HT-29 (cell line): ENCODE measurements around the gene PGRMC1. TPM values are rescaled to one million over a fixed set of nuclear protein-coding genes. Genes with fewer than 3 reads are reported as not detected.
A peak's percentile ranks its signal among the peaks of the same experiment; 100 is the strongest.
"Not testable (repeated sequence)": the region's sequence is repeated elsewhere in the genome, so short reads cannot be mapped to it uniquely, and the experiment has no call there.

ENCODE experiments used
- DNase-seq: peaks from one replicate; pipeline ENCODE4 v3.0.0-alpha.2; 2015; ENCODE audit warnings: low spot score
- total RNA-seq: library from RNA; depleted of rRNA; stranded (reverse); fragments of >200 nt; shearing (Covaris generic); gene quantifications from 2 replicates; pipeline ENCODE4 v1.2.3, GENCODE V29; 2014

PGRMC1 gene
- total RNA-seq, 1 experiment from 2014 or later, result 169 TPM

- no peak for DNase-seq
Measured at GRCh38 chrX:119235051-119235511, 1.0 kb upstream of the PGRMC1 start.

DNA sequence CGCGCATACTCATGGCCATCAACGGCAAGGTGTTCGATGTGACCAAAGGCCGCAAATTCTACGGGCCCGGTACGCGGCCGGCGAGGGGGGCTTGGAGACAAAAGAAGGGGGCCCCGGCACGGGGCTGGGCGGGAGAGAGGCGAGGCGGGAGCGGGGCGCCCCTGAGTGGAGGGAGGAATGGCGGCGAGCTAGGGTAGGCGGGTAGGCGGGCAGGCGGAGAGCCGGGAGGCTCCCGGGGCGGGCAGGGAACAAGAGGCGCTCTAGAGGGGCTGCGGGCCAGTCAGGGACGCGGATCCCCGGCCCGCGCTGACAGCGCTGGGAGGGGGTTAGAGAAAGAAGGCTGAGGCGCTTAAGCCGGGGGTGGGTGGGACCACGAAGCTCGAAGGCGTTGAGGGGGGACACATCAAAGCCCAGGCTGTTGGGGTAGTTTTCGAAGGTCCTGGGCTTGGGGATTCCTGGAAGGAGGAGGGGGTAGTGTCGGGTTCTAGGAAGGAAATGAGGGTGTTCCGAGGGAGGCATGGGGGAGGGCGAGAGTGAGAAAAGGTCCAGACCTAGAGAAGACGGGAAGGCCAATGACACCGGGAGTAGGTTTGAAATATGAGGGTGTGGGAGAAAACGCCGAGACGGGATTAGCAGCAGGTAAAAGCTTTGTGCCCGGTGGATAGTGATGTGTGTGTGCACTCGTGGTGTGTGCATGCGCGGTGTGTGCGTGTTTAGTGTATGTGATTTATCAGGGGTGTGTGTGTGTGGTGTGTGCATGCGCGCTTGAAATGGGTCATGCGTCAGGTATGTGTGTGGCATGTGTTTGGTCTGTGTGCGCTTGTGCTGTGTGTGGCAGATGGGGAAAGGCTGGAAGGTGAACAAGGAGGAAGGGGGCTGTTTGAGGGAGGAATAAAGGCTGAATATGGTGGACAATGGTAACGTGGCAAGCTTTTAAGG is 807 bp downstream of the PGRMC1 start:
- peak; percentile 39 for DNase-seq

- no peak for DNase-seq
Measured at GRCh38 chrX:119237562-119237942, 1.5 kb downstream of the PGRMC1 start.

- DNase-seq, result no peak
Measured at GRCh38 chrX:119238557-119238956, 2.5 kb downstream of the PGRMC1 start.

DNA sequence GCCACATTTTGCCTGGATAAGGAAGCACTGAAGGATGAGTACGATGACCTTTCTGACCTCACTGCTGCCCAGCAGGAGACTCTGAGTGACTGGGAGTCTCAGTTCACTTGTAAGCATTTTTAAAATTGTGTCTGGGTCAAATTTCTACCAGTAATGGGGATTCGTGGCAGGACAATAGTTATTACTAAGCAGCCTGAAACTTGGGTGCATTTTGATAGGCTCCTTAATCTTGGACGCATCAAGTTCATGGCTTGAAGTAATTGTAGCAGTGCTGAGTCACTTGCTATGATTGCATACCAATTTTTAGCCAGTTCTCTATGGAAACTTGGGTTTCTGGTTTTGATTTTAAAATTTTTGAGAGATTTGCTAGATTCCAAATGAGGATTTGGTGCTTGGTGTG is 4.3 kb downstream of the PGRMC1 start:
- no peak for DNase-seq

GRCh38 chrX:119247702-119248101 is 11.6 kb downstream of the PGRMC1 start:
- DNase-seq, result no peak

- DNase-seq, result no peak
Measured at GRCh38 chrX:119249891-119250290, 13.8 kb downstream of the PGRMC1 start.

DNA sequence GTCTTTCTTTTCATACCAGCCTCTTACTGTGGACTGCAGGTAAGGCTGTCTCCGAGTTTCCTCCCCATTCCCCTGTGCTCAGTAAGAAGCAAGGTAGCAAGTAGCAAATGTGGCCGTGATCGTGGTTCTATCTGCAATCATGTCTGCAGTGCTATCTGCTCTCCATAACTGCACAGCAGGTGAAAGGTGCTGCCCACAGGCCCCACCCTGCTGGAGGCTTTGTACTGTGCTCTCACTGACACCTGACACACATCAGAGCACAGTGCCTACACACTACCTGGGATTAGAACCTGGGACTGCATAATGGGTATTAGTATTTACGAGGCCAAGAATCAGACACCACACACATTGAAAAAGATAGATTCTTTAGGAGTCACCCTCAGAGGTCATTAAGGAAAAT is 15.3 kb downstream of the PGRMC1 start:
- DNase-seq, result peak; percentile 45

DNA sequence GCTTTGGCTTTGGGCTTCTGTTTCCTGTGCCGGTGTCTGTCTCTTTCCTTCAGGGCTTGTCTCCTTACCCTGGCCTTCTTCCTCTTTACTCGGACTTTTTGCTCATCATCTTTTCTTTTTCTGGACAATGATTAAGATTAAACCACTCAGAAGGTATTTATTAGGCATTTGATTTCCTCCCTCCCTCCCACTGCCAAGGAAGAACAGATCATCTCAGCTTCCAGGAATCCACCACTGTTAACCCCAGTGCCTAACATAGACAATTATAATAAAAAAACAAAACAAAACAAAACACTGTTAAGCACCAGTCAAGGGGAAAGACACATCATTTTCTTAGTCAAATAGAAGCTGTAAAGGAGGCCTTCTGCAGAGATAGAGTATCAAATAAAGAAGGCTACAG is 16.6 kb downstream of the PGRMC1 start:
- no peak for DNase-seq

DNA sequence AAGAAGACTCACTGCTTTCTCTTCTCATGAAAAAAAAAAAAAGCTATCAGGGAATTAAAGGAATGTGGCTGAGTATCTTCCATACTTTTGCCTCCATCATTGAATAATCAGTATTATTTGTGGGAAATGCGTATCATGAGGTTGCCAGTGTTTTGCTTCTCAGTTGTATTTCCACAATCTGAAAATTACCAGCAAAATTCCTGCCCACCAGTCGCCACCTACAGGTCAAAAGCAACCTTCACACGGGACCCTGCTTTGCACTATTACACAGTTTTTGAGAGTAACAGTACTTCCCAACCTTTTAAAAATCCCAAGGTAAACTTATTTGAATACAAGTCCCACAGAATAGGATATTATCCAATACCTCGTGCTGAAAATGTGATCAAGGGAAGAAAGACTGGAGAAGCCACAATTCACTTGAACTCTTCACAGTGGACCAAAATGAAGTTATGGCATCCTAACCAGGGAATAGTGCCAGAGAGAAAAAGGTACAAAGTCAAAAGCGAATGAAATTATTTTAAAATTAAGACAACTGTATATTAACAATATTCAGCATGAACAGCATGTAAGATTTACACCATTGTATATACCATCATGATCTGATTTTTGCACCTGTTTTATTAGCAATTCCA is 30.4 kb downstream of the PGRMC1 start:
- DNase-seq, result peak; percentile 39

- not testable (repeated sequence) for DNase-seq
Measured at GRCh38 chrX:119267115-119267514, 31.0 kb downstream of the PGRMC1 start.

DNA sequence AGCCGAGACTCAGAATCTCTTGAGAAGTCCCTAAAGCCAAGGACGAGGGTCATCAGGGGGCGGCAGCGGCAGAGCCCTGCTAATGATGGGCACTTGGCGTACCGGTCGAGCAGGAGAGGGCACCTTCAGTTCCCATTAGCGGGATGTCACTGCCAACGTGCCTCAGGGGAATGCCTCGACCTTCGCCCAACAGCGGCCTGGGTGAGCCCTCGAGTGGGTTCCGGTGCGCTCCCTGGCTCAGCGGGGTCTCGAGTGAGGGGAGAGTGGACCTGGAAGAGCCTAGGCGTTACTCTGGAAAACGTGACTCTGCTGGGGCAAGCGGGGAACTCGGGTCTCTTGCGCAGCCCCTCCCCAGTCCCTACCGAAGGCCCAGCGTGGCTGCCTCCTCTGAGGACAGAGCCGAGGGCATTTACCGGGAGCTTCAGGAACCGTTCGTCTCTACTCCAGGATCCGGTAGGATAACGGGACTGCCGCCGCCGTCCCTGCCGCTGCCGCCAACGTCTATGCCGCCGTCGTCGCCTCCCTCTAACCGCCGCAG is 36.9 kb downstream of the PGRMC1 start:
- no peak for DNase-seq

- no peak for DNase-seq
Measured at GRCh38 chrX:119273420-119274192, 37.5 kb downstream of the PGRMC1 start.

- not testable (repeated sequence) for DNase-seq
Measured at GRCh38 chrX:119282347-119282746, 46.3 kb downstream of the PGRMC1 start.

DNA sequence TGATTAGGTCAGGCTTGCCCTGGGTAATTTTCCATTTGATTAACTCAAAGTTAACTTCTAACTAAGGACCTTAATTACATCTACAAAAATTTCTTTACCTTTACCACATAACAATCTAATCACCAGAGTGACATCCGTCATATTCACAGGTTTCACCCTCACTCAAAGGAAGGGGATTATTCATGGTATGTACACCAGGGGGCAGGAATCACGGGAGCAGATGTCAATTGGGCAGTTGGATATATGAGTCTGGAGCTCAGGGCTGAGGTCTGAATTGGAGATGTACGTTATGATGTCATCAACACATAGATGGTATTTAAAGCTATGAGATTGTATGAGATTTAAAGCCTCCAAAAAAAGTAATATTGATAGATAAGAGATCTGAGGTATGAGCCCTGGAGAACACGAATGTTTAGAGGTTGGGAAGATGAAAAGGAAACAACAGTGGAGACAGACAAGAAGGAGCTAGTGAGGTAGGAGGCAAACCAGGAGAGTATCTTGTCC is 52.9 kb downstream of the PGRMC1 start:
- no peak for DNase-seq

GRCh38 chrX:119290476-119290875 is 54.4 kb downstream of the PGRMC1 start:
- no peak for DNase-seq

- DNase-seq, result not testable (repeated sequence)
Measured at GRCh38 chrX:119291246-119291645, 55.2 kb downstream of the PGRMC1 start.

GRCh38 chrX:119292445-119292844 is 56.4 kb downstream of the PGRMC1 start:
- DNase-seq, result peak; percentile 22
